Esophagus squamous epithelium (tissue), 4 donors: Measurements from ENCODE around the gene ZNF532.

Experiments used
- CTCF ChIP-seq, 6 experiments: fragments of 450-650 bp in 4 of 6; fragments of 200-600 bp in 2 of 6; sonication (generic) in 2 of 6; IDR thresholded peaks; one replicate each; pipeline ENCODE4 v1.5.1; 2016 to 2019; ENCODE audit warnings: antibody characterized with exemption in 6 of 6, mild to moderate bottlenecking in 4 of 6, moderate library complexity in 4 of 6
- POLR2A ChIP-seq, 4 donors: fragments of 450-650 bp; IDR thresholded peaks; one replicate each; pipeline ENCODE4 v1.6.1; 2017; ENCODE audit warnings: antibody characterized with exemption in 4 of 4, mild to moderate bottlenecking in 4 of 4, moderate library complexity in 3 of 4

- TF ChIP-seq CTCF (IDR thresholded peaks at IDR 0.05) = no peak
- no peak for TF ChIP-seq POLR2A (IDR thresholded peaks at IDR 0.05)
Measured at GRCh38 chr18:58908006-58908405, 43.3 kb downstream of the ZNF532 start.
